Caco-2 (cell line): ENCODE results near the gene C8A. TPM values are rescaled to one million over a fixed set of nuclear protein-coding genes. Genes with fewer than 3 reads are reported as not detected.

ENCODE experiments used
- BruUV-seq: library from RNA; stranded (reverse); fragments of 400-500 nt; replicated peaks from 2 replicates; lab custom pipeline; 2021; lab: Mats Ljungman, UMichigan
- CTCF ChIA-PET: fragments of 300-600 bp; sonication (Branson Sonifier 250); formaldehyde crosslinking; loops from one replicate; lab custom pipeline; 2022; ENCODE audit warnings: antibody characterized with exemption; lab: Charles Lee
- POLR2A ChIA-PET: fragments of 300-600 bp; sonication (Branson Sonifier 250); formaldehyde crosslinking; loops from one replicate; lab custom pipeline; 2022; ENCODE audit warnings: antibody characterized with exemption; lab: Charles Lee
- DNase-seq, 2 experiments: peaks; one replicate each; pipeline versions ENCODE4 v3.0.0 to v3.0.0-alpha.2; 2020 to 2022
- H3K27me3 ChIP-seq: replicated peaks from 2 replicates; pipeline ENCODE4 v1.6.0; 2011; ENCODE audit warnings: low read length; ENCODE audit not compliant: control insufficient read depth, insufficient read depth
- H3K36me3 ChIP-seq: 2 replicates; pipeline ENCODE4 v1.5.1; 2011; ENCODE audit warnings: low read length; ENCODE audit not compliant: control insufficient read depth, insufficient read depth
- H3K4me1 ChIP-seq: fragments of 250-450 bp; sonication (Bioruptor Pico); 2 replicates; pipeline ENCODE4 v1.5.1; 2020; ENCODE audit warnings: mild to moderate bottlenecking
- H3K4me3 ChIP-seq: 2 replicates; pipeline ENCODE4 v1.5.1; 2011; ENCODE audit warnings: low read depth, mild to moderate bottlenecking, control low read depth, low read length
- H3K9me3 ChIP-seq: fragments of 250-450 bp; sonication (Bioruptor Pico); 2 replicates; pipeline ENCODE4 v1.5.1; 2020; ENCODE audit warnings: mild to moderate bottlenecking, moderate library complexity
- H3K27ac Mint-ChIP-seq: one replicate; pipeline ENCODE4 v1.8.0; 2022; ENCODE audit warnings: mixed read lengths; ENCODE audit not compliant: unreplicated experiment
- H3K27me3 Mint-ChIP-seq: one replicate; pipeline ENCODE4 v1.8.0; 2022; ENCODE audit warnings: mixed read lengths; ENCODE audit not compliant: insufficient read depth, unreplicated experiment
- H3K36me3 Mint-ChIP-seq: one replicate; pipeline ENCODE4 v1.8.0; 2022; ENCODE audit warnings: mild to moderate bottlenecking, mixed read lengths; ENCODE audit not compliant: insufficient read depth, unreplicated experiment
- H3K4me1 Mint-ChIP-seq: one replicate; pipeline ENCODE4 v1.8.0; 2022; ENCODE audit warnings: low read depth, mixed read lengths; ENCODE audit not compliant: unreplicated experiment
- H3K4me3 Mint-ChIP-seq: one replicate; pipeline ENCODE4 v1.8.0; 2022; ENCODE audit warnings: mild to moderate bottlenecking, moderate library complexity, mixed read lengths; ENCODE audit not compliant: unreplicated experiment
- H3K9me3 Mint-ChIP-seq: one replicate; pipeline ENCODE4 v1.8.0; 2022; ENCODE audit warnings: mixed read lengths; ENCODE audit not compliant: unreplicated experiment
- CTCF ChIP-seq, 2 experiments: fragments of 200-600 bp in 1 of 2; IDR thresholded peaks; 1 replicate in 1 of 2; 2 replicates in 1 of 2; pipeline versions ENCODE4 v1.5.1 to v1.8.0; 2011 to 2022; ENCODE audit warnings: antibody characterized with exemption in 1 of 2, control low read depth in 1 of 2, inconsistent platforms in 1 of 2, low read depth in 1 of 2, low read length in 1 of 2, mild to moderate bottlenecking in 1 of 2, moderate library complexity in 1 of 2; ENCODE audit not compliant: insufficient read depth in 1 of 2, severe bottlenecking in 1 of 2, unreplicated experiment in 1 of 2
- intact Hi-C: fragments of 100-400 bp; cut with micrococcal nuclease; formaldehyde crosslinking; loops from one replicate; pipeline ENCODE4 v1.10.0; 2022; ENCODE audit not compliant: unreplicated experiment
- total RNA-seq: library from RNA; stranded (reverse); gene quantifications from 2 replicates; pipeline ENCODE4 v1.2.3, GENCODE V29; 2022

Gene C8A
- total RNA-seq, 1 experiment from 2014 or later = not detected

- no peaks in the 10 kb centered on the region for H3K4me1 ChIP-seq
- Mint-ChIP-seq H3K9me3 (peaks cover 8% of the 10 kb centered on the region), H3K27me3 (no peaks in the 10 kb centered on the region), H3K4me3 (no peak overlapping the region), H3K4me1 (no peaks in the 10 kb centered on the region), H3K36me3 (no peaks in the 10 kb centered on the region), H3K27ac (no peak overlapping the region)
- DNase-seq = no peak
- CTCF ChIA-PET = no interaction called here
- no peak for TF ChIP-seq CTCF (IDR thresholded peaks at IDR 0.05; ENCODE audit: insufficient read depth in 1 of 2, low read depth in 1 of 2, low read length in 1 of 2, severe bottlenecking in 1 of 2, unreplicated experiment in 1 of 2)
- POLR2A ChIA-PET = no interaction called here
- H3K27me3 ChIP-seq = no peaks in the 10 kb centered on the region
- intact Hi-C loops = no loop called here
- no TSS peak for BruUV-seq
- H3K36me3 ChIP-seq = no peaks in the 10 kb centered on the region
- H3K4me3 ChIP-seq = no peak overlapping the region
- no peaks in the 10 kb centered on the region for H3K9me3 ChIP-seq
These were observed 78.6 kb downstream of the C8A start for GRCh38 chr1:56933161-56933560.

GRCh38 chr1:56933606-56934005 lies 79.0 kb downstream of the C8A start:
- no peak overlapping the region for H3K4me3 ChIP-seq
- Mint-ChIP-seq H3K27me3 (no peaks in the 10 kb centered on the region), H3K36me3 (no peaks in the 10 kb centered on the region), H3K27ac (no peak overlapping the region), H3K4me1 (no peaks in the 10 kb centered on the region), H3K4me3 (no peak overlapping the region), H3K9me3 (peaks cover 4% of the 10 kb centered on the region)
- no peak for TF ChIP-seq CTCF (IDR thresholded peaks at IDR 0.05; ENCODE audit: insufficient read depth in 1 of 2, low read depth in 1 of 2, low read length in 1 of 2, severe bottlenecking in 1 of 2, unreplicated experiment in 1 of 2)
- no peaks in the 10 kb centered on the region for H3K4me1 ChIP-seq
- H3K9me3 ChIP-seq = no peaks in the 10 kb centered on the region
- DNase-seq = no peak
- no peaks in the 10 kb centered on the region for H3K27me3 ChIP-seq
- H3K36me3 ChIP-seq = no peaks in the 10 kb centered on the region
- ChIA-PET CTCF (no interaction called here), POLR2A (no interaction called here)
- BruUV-seq = no TSS peak
- intact Hi-C loops = no loop called here

GRCh38 chr1:56934430-56935060 lies 79.9 kb downstream of the C8A start:
- no peak overlapping the region for H3K4me3 Mint-ChIP-seq
- ChIA-PET POLR2A (no interaction called here), CTCF (interaction anchor here (0.6 kb wide), 2 partner anchors 145 to 412 kb away, joined by 3 read pairs; no protein-coding TSS in a partner anchor)
- H3K27me3 ChIP-seq = no peaks in the 10 kb centered on the region
- BruUV-seq = no TSS peak
- H3K27ac Mint-ChIP-seq = no peak overlapping the region
- DNase-seq = no peak
- no peaks in the 10 kb centered on the region for H3K36me3 ChIP-seq
- H3K9me3 Mint-ChIP-seq = no peaks in the 10 kb centered on the region
- H3K36me3 Mint-ChIP-seq = no peaks in the 10 kb centered on the region
- no peaks in the 10 kb centered on the region for H3K4me1 ChIP-seq
- no peaks in the 10 kb centered on the region for H3K9me3 ChIP-seq
- H3K4me1 Mint-ChIP-seq = no peaks in the 10 kb centered on the region
- H3K4me3 ChIP-seq = no peak overlapping the region
- intact Hi-C loops = no loop called here
- TF ChIP-seq CTCF (IDR thresholded peaks at IDR 0.05; ENCODE audit: insufficient read depth in 1 of 2, low read depth in 1 of 2, low read length in 1 of 2, severe bottlenecking in 1 of 2, unreplicated experiment in 1 of 2) = no peak
- no peaks in the 10 kb centered on the region for H3K27me3 Mint-ChIP-seq
